GM21367 (cell line): ENCODE results near the gene SPEN.

Experiments
- ATAC-seq: cut with Tn5 transposase; IDR thresholded peaks from one replicate; pipeline ENCODE4 v1.9.1; 2021; ENCODE audit not compliant: unreplicated experiment

Gene SPEN

DNA sequence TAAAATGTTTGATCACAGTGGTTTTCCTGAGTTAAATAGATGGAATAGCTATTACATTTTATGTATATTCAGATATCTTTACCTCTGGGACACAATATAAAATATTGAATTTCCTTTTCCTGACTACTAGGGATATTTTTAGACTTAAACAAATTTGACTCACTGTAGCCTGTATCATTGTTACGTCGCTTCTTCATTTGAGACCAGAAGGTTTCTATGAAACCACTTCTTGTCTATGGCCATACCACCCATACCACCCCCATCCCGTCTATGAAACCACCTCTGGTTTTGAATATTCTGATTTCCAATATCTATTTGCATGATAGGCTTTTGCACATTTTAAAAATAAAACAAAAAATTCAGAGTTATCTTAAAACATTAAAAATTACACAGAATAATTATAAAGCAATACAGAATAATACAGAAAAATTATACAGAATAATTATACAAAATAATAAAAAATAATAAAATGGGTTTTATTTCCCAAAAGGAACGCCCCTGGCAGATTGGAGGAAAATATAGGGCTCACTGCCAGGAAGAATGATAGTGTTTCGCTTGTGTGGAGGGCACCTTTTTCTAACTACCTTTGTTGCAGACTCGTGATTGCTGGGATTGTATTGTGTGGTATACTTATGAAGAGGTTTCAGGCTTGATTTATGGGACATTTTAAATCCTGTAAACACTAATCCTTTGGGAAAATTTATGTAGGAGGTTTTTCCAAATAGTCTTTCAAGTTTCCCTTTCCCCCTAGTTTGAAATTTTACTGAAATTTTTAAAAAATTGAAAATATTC lies 4.7 kb downstream of the SPEN start:
- no peak for ATAC-seq

DNA sequence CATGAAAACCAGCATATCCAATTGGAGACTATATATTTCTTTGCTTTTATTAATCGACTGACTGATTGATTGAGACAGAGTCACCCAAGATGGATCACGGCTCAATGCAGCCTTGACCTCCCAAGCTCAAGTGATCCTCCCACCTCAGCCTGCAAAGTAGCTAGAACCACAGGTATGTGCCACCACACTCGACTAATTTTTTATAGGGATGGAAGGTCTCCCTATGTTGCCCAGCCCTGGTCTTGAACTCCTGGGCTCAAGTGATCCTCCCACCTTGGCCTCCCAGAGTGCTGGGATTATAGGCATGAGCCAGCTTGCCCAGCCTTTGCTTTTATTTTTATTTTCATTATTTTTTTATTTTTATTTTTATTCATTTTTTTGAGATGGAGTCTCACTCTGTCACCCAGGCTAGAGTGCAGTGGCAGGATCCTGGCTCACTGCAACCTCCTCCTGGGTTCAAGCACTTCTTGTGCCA lies 5.4 kb downstream of the SPEN start:
- ATAC-seq = no peak

DNA sequence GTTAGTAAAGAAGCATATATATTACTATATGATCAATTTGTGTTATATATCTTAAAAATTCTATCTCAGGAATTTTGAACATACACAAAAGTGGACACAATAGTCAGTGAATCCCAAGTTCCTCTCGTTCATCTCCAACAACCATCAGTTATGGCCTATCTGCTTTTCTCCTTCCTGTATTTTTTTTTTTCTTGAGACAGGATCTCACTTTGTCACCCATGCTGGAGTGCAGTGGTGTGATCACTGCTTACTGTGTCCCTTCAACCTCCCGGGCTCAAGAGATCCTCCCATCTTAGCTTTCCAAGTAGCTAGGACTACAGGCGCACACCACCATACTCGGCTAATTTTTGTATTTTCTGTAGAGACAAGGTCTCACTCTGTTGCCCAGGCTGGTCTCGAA lies 9.4 kb downstream of the SPEN start:
- no peak for ATAC-seq

DNA sequence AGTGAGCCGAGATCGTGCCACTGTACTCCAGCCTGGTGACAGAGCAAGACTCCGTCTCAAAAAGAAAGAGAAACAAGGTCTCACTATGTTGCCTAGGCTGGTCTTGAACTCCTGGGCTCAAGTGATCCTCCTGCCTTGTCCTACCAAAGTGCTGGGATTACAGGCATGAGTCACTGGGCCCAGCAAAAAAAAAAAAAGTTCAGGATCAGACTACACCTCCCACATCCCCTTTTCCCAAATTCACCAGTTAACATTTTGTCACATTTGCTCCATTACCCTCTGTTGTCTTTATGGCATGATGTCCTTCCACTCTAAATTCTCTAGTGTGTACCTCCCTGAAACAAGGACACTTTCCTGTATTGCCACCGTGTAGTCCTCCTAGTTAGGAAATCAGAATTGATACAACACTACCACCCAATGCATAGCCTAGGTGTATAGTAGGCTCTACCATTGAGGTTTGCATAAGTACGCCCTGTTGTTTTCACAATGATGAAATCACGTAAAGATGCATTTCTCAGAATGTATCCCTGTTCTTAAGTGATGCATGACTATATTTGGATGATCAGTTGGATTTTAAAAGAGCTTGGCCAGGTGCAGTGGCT lies 10.7 kb downstream of the SPEN start:
- no peak for ATAC-seq

DNA sequence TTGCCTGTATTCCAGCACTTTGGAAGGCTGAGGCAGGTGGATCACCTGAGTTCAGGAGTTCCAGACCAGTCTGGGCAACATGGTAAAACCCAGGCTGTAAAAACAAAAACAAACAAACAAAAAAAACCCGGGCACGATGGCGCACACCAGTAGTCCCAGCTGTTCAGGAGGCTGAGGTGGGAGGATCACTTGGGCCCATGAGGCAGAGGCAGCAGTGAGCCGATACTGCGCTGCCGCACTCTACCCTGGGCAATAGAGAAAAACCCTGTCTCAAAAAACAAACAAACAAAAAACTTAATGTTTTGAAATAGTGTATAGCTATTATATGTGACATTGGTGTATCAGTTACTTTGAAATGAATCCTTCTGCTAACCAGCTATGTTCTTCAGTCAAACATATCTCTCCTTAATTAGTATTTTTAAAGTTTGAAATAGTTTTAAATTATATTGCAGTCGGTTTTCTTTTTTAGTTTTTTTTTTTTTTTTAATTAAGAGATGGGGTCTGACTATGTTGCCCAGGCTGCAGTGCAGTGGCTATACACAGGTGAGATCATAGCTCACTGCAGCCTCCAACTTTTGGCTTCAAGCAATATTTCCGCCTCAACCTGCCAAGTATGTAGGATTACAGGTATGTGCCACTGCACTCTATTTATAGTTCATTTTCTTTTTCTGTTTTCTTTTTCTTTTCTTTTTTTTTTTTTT lies 11.3 kb downstream of the SPEN start:
- ATAC-seq = no peak

GRCh38 chr1:15863156-15863901 lies 15.8 kb downstream of the SPEN start:
- ATAC-seq = no peak

DNA sequence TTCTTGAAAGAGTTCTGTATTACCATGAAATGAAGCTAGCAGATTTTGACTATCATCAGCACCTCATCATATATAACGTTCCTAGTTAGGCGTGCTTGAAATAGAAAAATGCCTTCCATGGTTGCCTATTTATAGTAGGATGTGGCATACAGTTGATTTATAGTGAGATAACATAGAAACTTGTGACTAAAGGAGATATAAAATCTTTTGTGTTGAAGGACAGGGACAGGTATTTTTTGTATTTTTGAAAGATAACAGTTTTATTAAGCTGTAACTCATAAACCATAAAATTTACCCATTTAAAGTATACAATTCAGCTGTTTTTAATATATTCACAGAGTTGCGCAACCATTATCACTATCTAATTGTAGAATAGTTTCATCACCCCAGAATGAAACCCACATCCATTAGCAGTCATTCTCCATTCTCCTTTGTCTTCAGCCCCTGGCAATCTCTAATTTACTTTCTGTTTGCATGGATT lies 19.3 kb downstream of the SPEN start:
- no peak for ATAC-seq

GRCh38 chr1:15867288-15867687 lies 19.8 kb downstream of the SPEN start:
- ATAC-seq = no peak

- no peak for ATAC-seq
Measured at GRCh38 chr1:15869413-15869812, 21.9 kb downstream of the SPEN start.

DNA sequence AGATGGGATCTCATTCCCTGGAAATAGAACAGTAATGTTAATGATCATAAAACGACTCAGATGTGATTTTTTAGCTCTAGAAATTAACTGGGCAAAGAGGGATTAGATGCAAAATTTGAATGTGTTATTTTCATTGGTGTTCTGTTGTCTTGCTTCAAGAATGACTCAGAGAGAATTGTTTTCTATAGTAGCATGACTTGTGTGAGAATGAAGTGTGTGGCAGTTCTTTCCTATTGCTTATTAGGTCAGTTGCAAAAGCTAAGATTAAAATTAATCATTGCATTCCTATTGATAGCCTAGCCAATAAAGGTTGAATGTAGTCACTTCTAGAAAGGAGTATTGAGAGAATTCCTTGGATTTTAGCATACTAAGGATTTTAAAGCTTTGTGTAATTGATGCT lies 22.9 kb downstream of the SPEN start:
- no peak for ATAC-seq

GRCh38 chr1:15874471-15874870 lies 27.0 kb downstream of the SPEN start:
- no peak for ATAC-seq

DNA sequence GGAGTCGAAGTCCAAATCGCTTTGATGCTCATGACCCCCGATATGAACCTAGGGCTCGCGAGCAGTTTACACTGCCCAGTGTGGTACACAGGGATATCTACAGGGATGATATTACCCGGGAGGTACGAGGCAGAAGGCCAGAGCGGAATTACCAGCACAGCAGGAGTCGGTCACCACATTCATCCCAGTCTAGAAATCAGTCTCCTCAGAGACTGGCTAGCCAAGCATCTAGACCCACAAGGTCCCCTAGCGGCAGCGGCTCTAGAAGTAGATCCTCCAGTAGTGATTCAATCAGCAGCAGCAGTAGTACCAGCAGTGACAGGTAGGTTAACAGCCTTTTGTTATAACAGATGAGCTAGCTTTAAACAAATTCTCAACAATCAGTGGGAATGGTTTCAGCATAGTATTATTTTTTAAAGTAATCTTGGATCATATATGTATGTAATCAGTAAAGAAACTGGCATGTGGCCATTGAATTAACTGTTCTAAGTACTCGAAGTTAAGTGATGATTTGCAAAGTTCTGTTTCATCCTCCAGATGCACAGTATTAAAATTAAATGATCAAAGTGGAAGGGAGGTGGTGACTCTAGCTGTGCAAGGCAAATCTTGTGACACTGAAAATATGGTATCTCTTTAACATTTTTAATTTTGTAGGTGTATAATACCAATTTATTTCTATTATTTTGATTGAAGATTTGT lies 29.0 kb downstream of the SPEN start:
- ATAC-seq = no peak

DNA sequence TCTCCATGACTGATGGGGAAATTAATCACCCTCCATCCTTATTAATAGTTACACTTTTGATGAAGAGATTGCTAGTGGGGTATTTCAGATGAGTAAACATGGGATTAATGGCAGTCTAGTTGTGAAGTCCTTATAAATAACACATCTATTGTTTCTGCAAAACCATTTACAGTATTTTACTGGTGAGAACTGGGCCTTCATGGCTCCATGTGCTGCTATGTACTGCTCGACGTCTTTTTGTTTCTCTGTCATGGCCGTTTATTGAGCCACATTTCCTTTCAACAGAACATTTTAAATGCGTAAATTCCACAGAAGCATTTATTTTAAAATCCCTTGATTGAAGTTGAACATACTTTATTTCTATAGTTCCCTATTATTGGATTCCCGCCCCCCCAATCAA lies 34.5 kb downstream of the SPEN start:
- no peak for ATAC-seq

GRCh38 chr1:15882665-15883064 lies 35.2 kb downstream of the SPEN start:
- ATAC-seq = no peak

DNA sequence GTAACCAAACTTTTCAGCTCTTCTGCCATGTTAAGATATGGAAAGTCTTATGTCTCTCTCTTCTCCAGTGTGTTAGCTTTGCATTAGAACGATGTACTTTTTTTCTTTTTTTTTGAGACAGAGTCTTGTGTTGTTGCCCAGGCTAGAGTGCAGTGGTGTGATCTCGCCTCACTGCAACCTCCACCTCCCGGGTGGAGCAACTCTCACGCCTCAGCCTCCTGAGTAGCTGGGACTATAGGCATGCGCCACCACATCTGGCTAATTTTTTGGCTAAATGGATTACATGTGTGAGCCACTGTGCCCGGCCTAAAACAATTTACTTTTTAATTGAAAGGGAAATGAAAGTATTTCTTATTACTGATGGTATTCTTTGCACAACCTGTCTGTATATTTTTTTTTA lies 35.8 kb downstream of the SPEN start:
- no peak for ATAC-seq

DNA sequence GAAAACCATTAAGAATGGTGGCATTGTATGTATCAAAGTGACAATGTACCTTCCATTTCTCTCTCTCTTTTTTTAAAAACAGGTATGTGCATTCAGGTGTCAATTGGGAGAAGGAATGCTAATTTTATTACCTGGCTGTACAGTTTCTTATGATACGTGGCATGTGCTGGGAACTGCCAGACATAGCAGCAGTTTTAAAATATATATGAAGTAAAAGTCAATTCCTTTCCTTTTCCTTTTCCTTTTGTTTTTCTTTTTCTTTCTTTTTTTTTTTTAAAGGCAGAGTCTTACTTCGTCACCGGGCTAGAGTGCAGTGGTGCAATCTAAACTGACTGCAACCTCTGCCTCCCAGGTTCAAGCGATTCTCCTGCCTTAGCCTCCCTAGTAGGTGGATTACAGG lies 37.0 kb downstream of the SPEN start:
- ATAC-seq = no peak

GRCh38 chr1:15885269-15885668 lies 37.8 kb downstream of the SPEN start:
- ATAC-seq = no peak

DNA sequence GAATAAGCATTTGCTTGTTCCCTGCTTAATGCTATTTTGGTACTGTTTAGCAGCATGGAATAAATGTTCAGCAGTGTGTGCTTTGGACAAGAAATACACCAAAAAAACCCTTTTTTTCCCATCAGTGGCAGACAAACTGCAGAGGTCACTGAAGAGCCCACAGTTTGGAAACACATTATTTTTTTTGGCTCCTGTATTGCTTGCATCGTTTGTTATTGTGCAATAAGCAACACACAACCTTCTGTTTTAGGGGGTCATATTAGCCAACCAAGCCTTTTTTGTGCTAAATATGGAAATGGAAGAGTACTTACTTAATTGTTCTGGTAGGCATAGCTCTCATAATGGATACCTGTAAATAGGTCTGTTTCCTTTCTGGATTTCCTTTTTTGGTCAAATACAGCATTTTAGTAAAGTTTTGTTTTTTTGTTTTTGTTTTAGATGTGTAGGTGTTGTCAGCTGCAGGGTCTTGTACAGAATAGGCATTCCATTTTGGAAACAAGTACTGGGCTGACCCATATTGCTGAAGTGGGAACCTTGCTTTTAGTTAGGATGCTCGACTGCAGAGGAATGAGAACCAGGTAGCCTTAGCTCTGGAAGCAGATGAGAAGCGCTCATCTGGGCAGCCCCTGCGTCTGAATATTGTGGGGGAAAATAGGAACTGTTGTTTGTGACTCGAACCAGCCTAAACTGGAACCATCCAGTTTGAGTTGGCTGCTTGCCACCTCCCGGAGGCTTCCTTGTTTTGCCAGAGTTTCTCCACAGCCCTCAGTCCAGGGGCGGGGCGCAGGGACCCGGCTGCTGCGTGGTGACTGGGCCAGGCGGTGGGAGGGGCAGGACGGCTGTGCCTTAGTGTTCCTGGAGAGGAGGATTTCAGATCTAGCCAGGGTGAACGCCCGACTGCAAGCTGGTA lies 38.4 kb downstream of the SPEN start:
- ATAC-seq = no peak

GRCh38 chr1:15886611-15887167 lies 39.2 kb downstream of the SPEN start:
- ATAC-seq = no peak
